IMR-90 (cell line): ENCODE data around the gene DKK3. TPM values are rescaled to one million over a fixed set of nuclear protein-coding genes. Genes with fewer than 3 reads are reported as not detected.

Source experiments
- ATAC-seq: fragments of 200-7000 bp; cut with Tn5 transposase; 2 replicates; pipeline ENCODE4 v1.9.1; 2020; ENCODE audit warnings: low read depth, mild to moderate bottlenecking, moderate library complexity
- BruUV-seq: library from RNA; stranded (reverse); fragments of 400-500 nt; replicated peaks from 2 replicates; lab custom pipeline; 2021; lab: Mats Ljungman, UMichigan
- CTCF ChIA-PET: fragments of 300-600 bp; formaldehyde crosslinking; extraction: SDS; loops from one replicate; lab custom pipeline; 2021; ENCODE audit warnings: antibody characterized with exemption; lab: Yijun Ruan, JAX
- POLR2A ChIA-PET: fragments of 300-600 bp; sonication (Branson Sonifier 250); formaldehyde crosslinking; loops from one replicate; lab custom pipeline; 2022; ENCODE audit warnings: antibody characterized with exemption; ENCODE audit not compliant: unreplicated experiment; lab: Charles Lee
- DNase-seq: peaks from one replicate; pipeline ENCODE4 v3.0.0; 2013
- H2AFZ ChIP-seq: replicated peaks from 2 replicates; pipeline ENCODE3; 2013; ENCODE audit warnings: low read length, mild to moderate bottlenecking; ENCODE audit not compliant: poor library complexity
- H2AK5ac ChIP-seq: 2 replicates; pipeline ENCODE4 v1.6.1; 2013; ENCODE audit warnings: low read depth, low read length, inconsistent platforms
- H2AK9ac ChIP-seq: replicated peaks from 2 replicates; pipeline ENCODE3; 2013; ENCODE audit warnings: mild to moderate bottlenecking, low read depth, low read length, moderate library complexity; ENCODE audit not compliant: poor library complexity
- H2BK120ac ChIP-seq: 2 replicates; pipeline ENCODE4 v1.6.1; 2013; ENCODE audit warnings: low read depth, low read length, inconsistent platforms
- H2BK15ac ChIP-seq: 3 replicates; pipeline ENCODE4 v1.6.1; 2013; ENCODE audit warnings: low read depth, low read length, inconsistent platforms
- H2BK20ac ChIP-seq: 2 replicates; pipeline ENCODE4 v1.6.1; 2013; ENCODE audit warnings: low read depth, mild to moderate bottlenecking, inconsistent platforms, low read length, moderate library complexity
- H2BK5ac ChIP-seq: 2 replicates; pipeline ENCODE4 v1.6.1; 2013; ENCODE audit warnings: mild to moderate bottlenecking, low read depth, low read length, inconsistent platforms; ENCODE audit not compliant: poor library complexity, severe bottlenecking
- H3K14ac ChIP-seq: replicated peaks from 2 replicates; pipeline ENCODE4 v1.6.1; 2013; ENCODE audit warnings: low read depth, low read length, inconsistent platforms
- H3K18ac ChIP-seq: 2 replicates; pipeline ENCODE4 v1.6.1; 2013; ENCODE audit warnings: low read depth, low read length, control low read depth
- H3K23ac ChIP-seq: 2 replicates; pipeline ENCODE4 v1.6.1; 2013; ENCODE audit warnings: low read depth, low read length, inconsistent platforms
- H3K27ac ChIP-seq: 2 replicates; pipeline ENCODE4 v1.5.1; 2013; ENCODE audit warnings: mild to moderate bottlenecking, control low read depth, low read length; ENCODE audit not compliant: insufficient read depth
- H3K27me3 ChIP-seq: 2 replicates; pipeline ENCODE4 v1.6.1; 2013; ENCODE audit warnings: low read length; ENCODE audit not compliant: control insufficient read depth, insufficient read depth
- H3K36me3 ChIP-seq: 2 replicates; pipeline ENCODE4 v1.6.1; 2013; ENCODE audit warnings: low read length, mixed read lengths; ENCODE audit not compliant: control insufficient read depth, insufficient read depth
- H3K4ac ChIP-seq: 2 replicates; pipeline ENCODE4 v1.6.1; 2013; ENCODE audit warnings: low read depth, low read length, inconsistent platforms
- H3K4me1 ChIP-seq: 2 replicates; pipeline ENCODE4 v1.6.1; 2013; ENCODE audit warnings: low read length, mixed read lengths; ENCODE audit not compliant: control insufficient read depth, insufficient read depth
- H3K4me2 ChIP-seq: 2 replicates; pipeline ENCODE4 v1.6.1; 2013; ENCODE audit warnings: low read depth, mild to moderate bottlenecking, control low read depth, low read length, moderate library complexity
- H3K4me3 ChIP-seq: 2 replicates; pipeline ENCODE4 v1.5.1; 2013; ENCODE audit warnings: low read depth, mild to moderate bottlenecking, control low read depth, low read length, moderate library complexity; ENCODE audit not compliant: insufficient read depth
- H3K56ac ChIP-seq: 2 replicates; pipeline ENCODE4 v1.6.1; 2013; ENCODE audit warnings: low read length, inconsistent platforms; ENCODE audit not compliant: insufficient read depth; ENCODE audit errors: extremely low read depth
- H3K79me1 ChIP-seq, 2 experiments: 2 replicates each; pipeline ENCODE4 v1.6.1; 2013; ENCODE audit warnings: low read length in 2 of 2, inconsistent platforms in 1 of 2, low read depth in 1 of 2
- H3K9ac ChIP-seq: 2 replicates; pipeline ENCODE4 v1.6.1; 2013; ENCODE audit warnings: low read depth, low read length, control low read depth
- H3K9me1 ChIP-seq: 2 replicates; pipeline ENCODE4 v1.6.1; 2013; ENCODE audit warnings: low read length, inconsistent platforms; ENCODE audit not compliant: insufficient read depth
- H3K9me3 ChIP-seq: 2 replicates; pipeline ENCODE4 v1.6.1; 2013; ENCODE audit warnings: low read length; ENCODE audit not compliant: control insufficient read depth, insufficient read depth
- H4K20me1 ChIP-seq: 2 replicates; pipeline ENCODE4 v1.6.1; 2013; ENCODE audit warnings: low read length, inconsistent platforms; ENCODE audit not compliant: insufficient read depth
- H4K5ac ChIP-seq: 2 replicates; pipeline ENCODE4 v1.6.1; 2013; ENCODE audit warnings: mild to moderate bottlenecking, low read depth, low read length, control low read depth
- H4K8ac ChIP-seq, 2 experiments: 2 replicates each; pipeline ENCODE4 v1.6.1; 2013; ENCODE audit warnings: low read depth in 2 of 2, low read length in 2 of 2, control low read depth in 1 of 2, inconsistent platforms in 1 of 2
- H4K91ac ChIP-seq: 2 replicates; pipeline ENCODE4 v1.6.1; 2013; ENCODE audit warnings: low read depth, low read length, inconsistent platforms; ENCODE audit not compliant: insufficient read depth
- BHLHE40 ChIP-seq: fragments of 150-350 bp; IDR thresholded peaks from 2 replicates; pipeline ENCODE4 v1.6.1; 2016; ENCODE audit warnings: mild to moderate bottlenecking, low read depth, low read length
- CEBPB ChIP-seq: IDR thresholded peaks from 2 replicates; pipeline ENCODE4 v1.6.1; 2012; ENCODE audit warnings: low read depth, low read length, improper control_type of control experiment
- CHD1 ChIP-seq: IDR thresholded peaks from 2 replicates; pipeline ENCODE4 v1.6.1; 2012; ENCODE audit warnings: low read depth, low read length, improper control_type of control experiment
- CTCF ChIP-seq: conservative IDR thresholded peaks from 2 replicates; pipeline ENCODE4 v1.5.1; 2012; ENCODE audit warnings: mild to moderate bottlenecking, low read depth, low read length, improper control_type of control experiment
- FOS ChIP-seq: fragments of 150-350 bp; IDR thresholded peaks from 2 replicates; pipeline ENCODE4 v1.6.1; 2016; ENCODE audit warnings: low read depth, low read length
- MAFK ChIP-seq: IDR thresholded peaks from 2 replicates; pipeline ENCODE4 v1.6.1; 2012; ENCODE audit warnings: low read depth, low read length, improper control_type of control experiment
- MAZ ChIP-seq: IDR thresholded peaks from 2 replicates; pipeline ENCODE4 v1.6.1; 2012; ENCODE audit warnings: low read depth, mild to moderate bottlenecking, low read length, improper control_type of control experiment, moderate library complexity, borderline replicate concordance
- NFE2L2 ChIP-seq: fragments of 150-350 bp; IDR thresholded peaks from 2 replicates; pipeline ENCODE4 v1.6.1; 2016; ENCODE audit warnings: low read depth, mild to moderate bottlenecking, low read length
- POLR2A ChIP-seq: IDR thresholded peaks from 2 replicates; pipeline ENCODE4 v1.6.1; 2012; ENCODE audit warnings: mild to moderate bottlenecking, low read depth, low read length
- SMC3 ChIP-seq: fragments of 150-350 bp; IDR thresholded peaks from 2 replicates; pipeline ENCODE4 v1.6.1; 2016; ENCODE audit warnings: low read depth, mild to moderate bottlenecking, antibody characterized with exemption, low read length, moderate library complexity
- USF2 ChIP-seq: fragments of 150-350 bp; IDR thresholded peaks from 2 replicates; pipeline ENCODE4 v1.6.1; 2017; ENCODE audit warnings: mild to moderate bottlenecking, antibody characterized with exemption, low read length, low read depth
- WGBS, 2 experiments: methylation state at CpG; one replicate each; pipeline versions ENCODE4 v1.1.5 to v1.1.7; 2013; ENCODE audit warnings: missing lambda C conversion rate in 2 of 2; ENCODE audit not compliant: insufficient read length in 1 of 2; ENCODE audit errors: extremely low coverage in 2 of 2; 5-methylcytosine and 5-hydroxymethylcytosine counted together
- dilution Hi-C: fragments of 300-500 bp; cut with HindIII; formaldehyde crosslinking; loops from one replicate; pipeline ENCODE4 v1.14.3; 2018; ENCODE audit warnings: low sequenced_read_pairs; ENCODE audit not compliant: unreplicated experiment
- in situ Hi-C: fragments of 300-500 bp; cut with MboI; formaldehyde crosslinking; loops from 3 replicates; pipeline ENCODE4 v1.14.3; 2019; ENCODE audit warnings: low sequenced_read_pairs, inconsistent platforms, mixed read lengths
- intact Hi-C: fragments of 100-400 bp; cut with micrococcal nuclease; formaldehyde crosslinking; loops from 2 replicates; pipeline ENCODE4 v1.10.0; 2022
- polyA plus RNA-seq, 3 experiments: library from polyadenylated mRNA; depleted of rRNA; stranded (reverse); fragments of >200 nt; gene quantifications; 2 replicates each; pipeline ENCODE4 v1.2.3, GENCODE V29; 2012; ENCODE audit warnings: low replicate concordance in 1 of 3
- total RNA-seq: library from RNA; depleted of rRNA; stranded (reverse); fragments of >200 nt; gene quantifications from 2 replicates; pipeline ENCODE4 v1.2.3, GENCODE V29; 2012

DKK3 gene
- total and polyA plus RNA-seq, 2 of the 4 experiments (the other 2 are of a cell fraction), result 453 to 964 TPM

- Histone ChIP-seq H3K36me3 (peaks cover 52% of the 10 kb centered on the region), H2AK5ac (peak overlapping the region; percentile 38; the same call in 1 of the 2 replicates), H3K14ac (no peak overlapping the region), H4K5ac (no peak overlapping the region), H3K4me3 (no peak overlapping the region), H3K4me1 (peaks cover 19% of the 10 kb centered on the region), H3K4me2 (no peak overlapping the region), H3K27ac (no peak overlapping the region), H2BK20ac (no peak overlapping the region), H3K9me1 (peaks cover 19% of the 10 kb centered on the region), H3K27me3 (no peaks in the 10 kb centered on the region), H4K8ac (peak overlapping the region in 1 of 2 experiments; percentile 50; a peak in 1 of 4 replicates), H2BK120ac (no peak overlapping the region), H3K23ac (peak overlapping the region; percentile 38; the same call in 1 of the 2 replicates), H2AFZ (no peak overlapping the region), H2AK9ac (no peak overlapping the region), H3K18ac (no peak overlapping the region), H3K4ac (peak overlapping the region; percentile 20; the same call in 1 of the 2 replicates), H3K9me3 (no peaks in the 10 kb centered on the region), H2BK15ac (no peak overlapping the region), H3K9ac (no peak overlapping the region), H4K20me1 (no peaks in the 10 kb centered on the region; the same call in 1 of the 2 replicates), H4K91ac (peak overlapping the region; percentile 12; the same call in 1 of the 2 replicates), H2BK5ac (peak overlapping the region; percentile 7), H3K56ac (no peak overlapping the region), H3K79me1 (peaks cover 32 to 79% of the 10 kb centered on the region in 2 experiments)
- TF ChIP-seq CHD1, result no peak
- no peak for TF ChIP-seq NFE2L2
- no peak for TF ChIP-seq POLR2A
- TF ChIP-seq SMC3, result no peak
- TF ChIP-seq MAZ, result no peak
- no peak for TF ChIP-seq CTCF
- TF ChIP-seq CEBPB, result no peak
- TF ChIP-seq USF2, result no peak
- TF ChIP-seq FOS, result no peak
- no peak for TF ChIP-seq BHLHE40
- no peak for TF ChIP-seq MAFK
- BruUV-seq, result no TSS peak
- 100% methylated on average over 1 of the region's 3 CpGs; no CpG with 5 or more reads in 1 of the 2 experiments for WGBS, 2 experiments
- dilution Hi-C loops (no loop called here), in situ Hi-C loops (no loop called here), intact Hi-C loops (no loop called here)
- ATAC-seq (no peak), DNase-seq (no peak)
- ChIA-PET POLR2A (no interaction called here), CTCF (no interaction called here)
Measured at GRCh38 chr11:11997049-11997322, 11.4 kb downstream of the DKK3 start.
